ENCODE measurements around the gene TAF5L.
A peak's percentile ranks its signal among the peaks of the same experiment; 100 is the strongest.
"Not testable (repeated sequence)": the region's sequence is repeated elsewhere in the genome, so short reads cannot be mapped to it uniquely, and the experiment has no call there.

TAF5L gene

GRCh38 chr1:229617351-229618100 lies 8.4 kb downstream of the TAF5L start:
- DNase-seq (ENCODE audit: low read depth): no peak
- H3K4me3 ChIP-seq (ENCODE audit: low read depth, low read length): no peak overlapping the region

GRCh38 chr1:229614701-229615100 lies 11.2 kb downstream of the TAF5L start:
- no peak for DNase-seq (ENCODE audit: low read depth)
- H3K4me3 ChIP-seq (ENCODE audit: low read depth, low read length): no peak overlapping the region

DNA sequence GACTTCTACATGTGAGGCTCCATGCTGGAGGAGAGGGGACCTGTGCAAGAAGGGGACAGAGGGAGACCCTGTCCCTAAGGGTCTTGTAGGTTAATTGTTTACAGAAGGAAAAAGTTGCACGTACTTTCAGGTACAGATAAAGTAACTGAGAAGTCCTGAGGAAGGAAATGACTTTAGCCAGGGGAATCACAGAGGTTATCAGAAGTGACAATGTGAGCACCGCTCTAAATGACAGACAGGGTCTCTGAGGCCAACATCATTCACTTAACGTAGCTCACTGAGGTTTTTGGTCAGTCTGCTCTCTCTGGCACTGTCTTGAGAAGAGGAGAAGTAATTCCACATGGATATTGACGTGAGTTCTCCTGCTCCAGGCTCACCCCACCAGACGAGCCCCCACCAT lies 12.0 kb downstream of the TAF5L start:
- no peak for DNase-seq (ENCODE audit: low read depth)
- H3K4me3 ChIP-seq (ENCODE audit: low read depth, low read length): no peak overlapping the region

- H3K4me3 ChIP-seq (ENCODE audit: low read depth, low read length): no peak overlapping the region
- DNase-seq (ENCODE audit: low read depth): no peak
Observed at GRCh38 chr1:229608590-229608989, 17.3 kb downstream of the TAF5L start.

DNA sequence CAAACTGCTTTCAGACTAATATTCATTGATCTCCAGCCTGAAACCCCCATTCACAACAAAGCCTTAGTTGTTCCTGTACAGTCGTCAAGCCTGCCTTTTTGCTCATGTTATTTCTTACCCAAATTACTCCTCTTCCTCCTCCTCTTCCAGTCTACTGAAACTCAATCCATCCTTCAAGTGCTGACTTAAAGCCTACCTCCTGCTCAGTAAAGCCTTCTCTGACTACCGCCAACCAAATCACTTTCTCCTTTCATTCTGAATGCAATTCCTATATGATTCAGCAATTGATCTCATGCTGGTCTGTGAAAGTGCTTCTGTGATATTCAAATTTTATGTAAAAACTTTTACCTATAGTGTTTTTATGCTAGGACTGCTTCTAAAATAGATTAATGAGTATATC lies 18.6 kb downstream of the TAF5L start:
- H3K4me3 ChIP-seq (ENCODE audit: low read depth, low read length): no peak overlapping the region
- DNase-seq (ENCODE audit: low read depth): no peak

GRCh38 chr1:229603371-229604005 lies 22.4 kb downstream of the TAF5L start:
- DNase-seq (ENCODE audit: low read depth): no peak

DNA sequence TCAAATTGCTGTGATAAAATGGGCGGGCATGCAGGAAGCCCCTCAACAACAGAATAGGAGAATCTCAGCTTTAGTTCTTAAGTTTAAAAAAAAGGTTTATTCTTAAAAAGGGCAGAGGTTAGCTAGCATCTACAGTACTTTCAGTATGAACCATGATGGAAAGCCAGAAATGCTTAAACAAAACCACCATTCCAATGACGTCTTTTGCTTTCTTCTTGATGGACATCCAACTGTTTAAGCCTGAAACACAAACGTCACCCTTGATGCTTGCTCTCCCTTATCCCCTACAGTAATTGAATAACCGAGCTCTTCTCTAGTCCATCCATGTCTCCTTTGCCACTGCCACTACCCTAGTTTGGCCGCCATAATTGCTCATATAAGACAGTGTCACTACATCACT lies 25.7 kb downstream of the TAF5L start:
- no peak for DNase-seq (ENCODE audit: low read depth)

More at GRCh38 chr1:229603371-229604005, 22.4 kb downstream of the TAF5L start:
- no peak overlapping the region for H3K4me3 ChIP-seq (ENCODE audit: low read depth, low read length)

DNA sequence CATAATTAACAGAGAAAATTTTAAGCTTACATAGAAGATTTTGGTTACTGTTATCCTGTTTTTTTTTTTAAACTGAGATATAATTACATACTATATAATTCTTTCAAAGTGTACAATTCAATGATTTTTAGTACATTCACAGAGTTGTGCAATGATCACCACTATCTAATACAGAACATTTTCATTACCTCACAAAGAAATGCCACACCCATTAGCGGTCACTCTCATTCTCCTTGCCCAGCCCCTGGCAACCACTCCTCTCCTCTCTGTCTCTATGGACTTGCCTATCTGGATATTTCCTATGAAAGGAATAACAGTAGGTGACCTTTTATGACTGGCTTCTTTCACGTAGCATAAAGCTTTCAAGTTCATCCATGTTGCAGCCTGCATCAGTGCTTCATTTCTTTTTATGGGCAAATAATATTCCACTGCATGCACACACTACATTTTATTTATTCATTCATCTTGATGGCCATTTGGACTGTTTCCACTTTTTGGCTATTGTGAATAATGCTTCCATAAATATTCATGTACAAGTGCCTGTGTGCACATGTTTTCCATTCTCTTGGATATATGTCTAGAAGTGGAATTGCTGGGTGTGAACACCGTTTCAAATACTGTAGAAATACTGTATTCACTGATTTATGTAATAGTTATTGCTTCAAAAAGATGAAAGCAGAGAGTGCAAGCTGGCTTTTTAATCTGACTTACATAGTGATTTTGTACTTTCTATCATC lies 26.5 kb downstream of the TAF5L start:
- no peak for DNase-seq (ENCODE audit: low read depth)
- H3K4me3 ChIP-seq (ENCODE audit: low read depth, low read length): no peak overlapping the region

More for the DNA sequence above, 25.7 kb downstream of the TAF5L start:
- H3K4me3 ChIP-seq (ENCODE audit: low read depth, low read length): no peak overlapping the region

- peak; percentile 13 for DNase-seq (ENCODE audit: low read depth)
- H3K4me3 ChIP-seq (ENCODE audit: low read depth, low read length): no peak overlapping the region
Observed at GRCh38 chr1:229597877-229598276, 28.0 kb downstream of the TAF5L start.

DNA sequence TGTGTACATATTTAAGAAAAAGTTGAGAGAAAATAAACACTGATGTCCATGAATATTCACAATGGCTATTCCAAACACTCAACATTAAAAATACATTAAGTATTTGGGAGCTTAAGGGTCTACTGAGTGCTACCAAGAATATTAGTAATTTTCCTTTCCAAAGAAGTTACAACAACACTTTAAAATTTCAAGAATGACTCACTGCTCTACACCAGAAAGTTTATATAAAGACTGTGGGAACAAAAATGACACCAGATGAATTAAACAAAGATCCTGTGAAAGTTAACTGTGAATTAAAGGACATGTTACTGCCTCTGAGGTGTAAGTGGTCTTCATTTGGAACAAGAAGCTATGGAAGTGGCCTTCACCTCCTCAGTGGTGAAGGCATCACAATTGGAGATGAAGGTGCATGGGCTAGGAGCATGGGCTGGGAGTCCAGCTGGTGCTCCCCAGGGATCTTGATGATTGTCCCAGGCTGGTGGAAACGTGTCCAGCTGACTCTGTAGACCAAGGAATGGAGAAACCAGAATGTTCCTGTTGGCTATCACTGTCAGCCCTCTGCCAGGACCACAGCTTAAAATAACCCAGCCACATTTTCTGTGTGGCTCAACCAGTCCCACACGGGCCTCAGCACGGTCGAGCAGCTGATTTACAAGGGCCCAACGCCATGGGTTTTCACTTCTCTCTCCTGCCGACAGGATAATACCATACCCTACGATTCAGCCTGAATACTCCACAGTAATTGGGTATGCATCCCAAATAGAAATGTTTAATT lies 28.8 kb downstream of the TAF5L start:
- DNase-seq (ENCODE audit: low read depth): peak; percentile 16
- no peak overlapping the region for H3K4me3 ChIP-seq (ENCODE audit: low read depth, low read length)

DNA sequence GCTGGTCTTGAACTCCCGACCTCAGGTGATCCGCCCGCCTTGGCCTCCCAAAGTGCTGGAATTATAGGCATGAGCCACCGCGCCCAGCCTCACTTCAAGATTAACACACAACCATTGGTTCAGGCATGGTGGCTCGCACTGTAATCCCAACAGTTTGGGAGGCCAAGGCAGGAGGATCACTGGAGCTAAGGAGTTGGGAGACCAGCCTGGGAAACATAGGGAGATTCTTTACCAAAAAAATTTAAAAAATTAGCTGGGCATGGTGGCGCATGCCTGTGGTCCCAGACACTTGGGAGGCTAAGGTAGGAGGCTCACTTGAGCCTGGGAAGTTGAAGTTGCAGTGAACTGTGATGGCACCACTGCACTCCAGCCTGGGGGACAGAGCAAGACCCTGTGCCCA lies 30.0 kb downstream of the TAF5L start:
- not testable (repeated sequence) for H3K4me3 ChIP-seq (ENCODE audit: low read depth, low read length); DNase-seq (ENCODE audit: low read depth)

- H3K4me3 ChIP-seq (ENCODE audit: low read depth, low read length): no peak overlapping the region
- DNase-seq (ENCODE audit: low read depth): no peak
Observed at GRCh38 chr1:229594227-229595008, 31.5 kb downstream of the TAF5L start.

DNA sequence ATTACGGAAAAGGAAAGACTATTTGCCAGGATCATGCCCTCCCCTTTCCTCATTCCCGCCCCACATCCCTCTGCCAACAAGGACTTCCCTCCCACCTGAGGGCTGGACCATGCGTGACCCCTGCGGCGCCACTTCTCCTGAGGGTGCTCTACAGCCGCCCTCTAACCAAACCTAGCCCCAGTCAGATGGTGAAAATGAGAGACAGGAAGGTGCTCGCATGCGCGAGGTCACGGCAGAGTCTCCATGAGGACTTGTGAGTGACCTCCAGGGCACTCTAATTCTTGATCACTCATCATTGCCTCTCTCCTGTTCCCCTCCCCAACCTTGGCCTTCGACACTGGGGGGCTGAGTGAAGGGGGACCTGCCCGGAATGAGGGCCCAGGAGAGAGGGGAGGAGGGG lies 32.1 kb downstream of the TAF5L start:
- no peak overlapping the region for H3K4me3 ChIP-seq (ENCODE audit: low read depth, low read length)
- no peak for DNase-seq (ENCODE audit: low read depth)

DNA sequence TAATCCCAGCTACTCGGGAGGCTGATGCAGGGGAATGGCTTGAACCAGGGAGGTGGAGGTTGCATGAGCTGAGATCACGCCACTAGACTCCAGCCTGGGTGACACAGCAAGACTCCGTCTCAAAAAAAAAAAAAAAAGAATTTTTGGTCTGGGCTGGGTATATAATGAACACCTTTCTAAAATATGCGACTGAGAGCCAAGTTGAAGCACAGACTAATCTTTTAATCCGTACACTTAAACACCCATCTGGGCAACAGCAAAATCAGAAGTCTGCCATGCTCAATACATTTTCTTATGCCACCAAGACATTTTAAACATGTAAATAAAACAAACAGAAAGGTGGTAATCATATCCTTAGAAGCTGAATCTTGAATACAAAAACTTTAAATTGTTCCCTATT lies 35.8 kb downstream of the TAF5L start:
- no peak overlapping the region for H3K4me3 ChIP-seq (ENCODE audit: low read depth, low read length)
- DNase-seq (ENCODE audit: low read depth): no peak

DNA sequence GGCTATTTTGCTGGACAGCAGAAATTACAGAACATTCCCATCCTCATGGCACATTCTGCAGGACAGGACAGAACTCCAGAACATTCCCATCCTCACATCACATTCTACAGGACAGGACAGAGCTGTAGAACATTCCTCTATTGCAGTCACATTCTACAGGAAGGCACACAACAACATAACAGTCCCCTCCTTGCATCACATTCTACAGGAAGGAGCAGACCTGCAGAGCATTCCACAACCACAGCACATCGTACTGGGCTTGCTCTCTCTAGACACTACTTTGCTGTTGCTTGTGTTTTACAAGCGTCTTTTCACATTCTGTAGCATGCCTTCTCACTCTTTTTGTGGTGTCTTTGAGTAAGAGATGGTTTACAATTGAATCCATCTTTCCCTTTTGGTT lies 40.6 kb downstream of the TAF5L start:
- no peak overlapping the region for H3K4me3 ChIP-seq (ENCODE audit: low read depth, low read length)

GRCh38 chr1:229582715-229583114 lies 43.2 kb downstream of the TAF5L start:
- H3K4me3 ChIP-seq (ENCODE audit: low read depth, low read length): no peak overlapping the region
- no peak for DNase-seq (ENCODE audit: low read depth)

More for the DNA sequence above, 40.6 kb downstream of the TAF5L start:
- DNase-seq (ENCODE audit: low read depth): no peak

GRCh38 chr1:229582011-229582694 lies 43.8 kb downstream of the TAF5L start:
- DNase-seq (ENCODE audit: low read depth): peak; percentile 31
- H3K4me3 ChIP-seq (ENCODE audit: low read depth, low read length): no peak overlapping the region

DNA sequence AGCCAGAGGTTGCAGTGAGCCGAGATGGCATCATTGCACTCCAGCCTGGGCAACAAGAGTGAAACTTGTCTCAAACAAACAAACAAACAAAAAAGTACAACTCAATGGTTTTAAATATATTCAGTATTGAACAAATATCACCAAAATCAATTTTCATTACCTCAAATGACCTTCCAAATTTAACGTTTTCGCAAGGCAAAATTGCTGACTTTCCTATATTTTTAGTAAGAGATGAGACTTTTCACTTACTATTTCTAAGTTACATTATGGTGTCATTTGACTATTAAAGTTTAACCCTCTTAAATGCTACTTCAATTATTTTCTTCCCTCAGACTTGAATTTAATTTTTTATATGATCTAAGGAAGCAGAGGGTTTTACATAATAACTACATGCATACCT lies 44.4 kb downstream of the TAF5L start:
- H3K4me3 ChIP-seq (ENCODE audit: low read depth, low read length): no peak overlapping the region

More for the DNA sequence above, 44.4 kb downstream of the TAF5L start:
- no peak for DNase-seq (ENCODE audit: low read depth)

All from skeletal muscle cell (primary cell).